Natural killer cell (primary cell): ENCODE results near the gene MPZ. TPM values are rescaled to one million over a fixed set of nuclear protein-coding genes. Genes with fewer than 3 reads are reported as not detected.
A peak's percentile ranks its signal among the peaks of the same experiment; 100 is the strongest.

Experiments used
- ATAC-seq, 3 donors: fragments of 150-1000 bp in 2 of 3; fragments of 200-7000 bp in 1 of 3; cut with Tn5 transposase; 1 replicate in 1 of 3; 2 replicates in 2 of 3; pipeline ENCODE4 v1.10.0; 2021; ENCODE audit warnings: mild to moderate bottlenecking in 2 of 3, moderate library complexity in 2 of 3
- DNase-seq, 2 donors: peaks; one replicate each; pipeline versions ENCODE4 v3.0.0 to v3.0.0-alpha.2; 2013 to 2021; ENCODE audit warnings: mixed read lengths in 1 of 2
- H3K27ac ChIP-seq: one replicate; pipeline ENCODE4 v1.5.1; 2013; ENCODE audit warnings: mild to moderate bottlenecking, low read length
- H3K27me3 ChIP-seq: one replicate; pipeline ENCODE4 v1.6.1; 2013; ENCODE audit warnings: low read length; ENCODE audit not compliant: control insufficient read depth, insufficient read depth
- H3K36me3 ChIP-seq: one replicate; pipeline ENCODE4 v1.6.1; 2013; ENCODE audit warnings: low read length; ENCODE audit not compliant: control insufficient read depth, insufficient read depth
- H3K4me1 ChIP-seq: one replicate; pipeline ENCODE4 v1.6.1; 2013; ENCODE audit warnings: low read length; ENCODE audit not compliant: control insufficient read depth, insufficient read depth
- H3K4me3 ChIP-seq: one replicate; pipeline ENCODE4 v1.5.1; 2013; ENCODE audit warnings: low read length
- H3K9me3 ChIP-seq: one replicate; pipeline ENCODE4 v1.6.1; 2013; ENCODE audit warnings: low read length; ENCODE audit not compliant: control insufficient read depth, insufficient read depth
- H3K27ac Mint-ChIP-seq, 2 donors: one replicate each; pipeline ENCODE4 v1.8.0; 2022; ENCODE audit warnings: mild to moderate bottlenecking in 2 of 2, mixed read lengths in 2 of 2, moderate library complexity in 1 of 2
- H3K27me3 Mint-ChIP-seq, 2 donors: one replicate each; pipeline ENCODE4 v1.8.0; 2022; ENCODE audit warnings: low read depth in 2 of 2, mixed read lengths in 2 of 2
- H3K36me3 Mint-ChIP-seq: one replicate; pipeline ENCODE4 v1.8.0; 2022; ENCODE audit warnings: mixed read lengths
- H3K4me1 Mint-ChIP-seq, 2 donors: one replicate each; pipeline ENCODE4 v1.8.0; 2022; ENCODE audit warnings: mixed read lengths in 2 of 2
- H3K4me3 Mint-ChIP-seq: one replicate; pipeline ENCODE4 v1.8.0; 2022; ENCODE audit warnings: mild to moderate bottlenecking, moderate library complexity, mixed read lengths
- H3K9me3 Mint-ChIP-seq, 2 donors: one replicate each; pipeline ENCODE4 v1.8.0; 2022; ENCODE audit warnings: mixed read lengths in 2 of 2
- WGBS: methylation state at CpG from one replicate; pipeline ENCODE4 v1.1.7; 2013; ENCODE audit warnings: missing lambda C conversion rate; ENCODE audit not compliant: insufficient coverage; 5-methylcytosine and 5-hydroxymethylcytosine counted together
- intact Hi-C: fragments of 100-400 bp; cut with micrococcal nuclease; formaldehyde crosslinking; loops from one replicate; pipeline ENCODE4 v1.14.2; 2022
- total RNA-seq, 4 donors: library from RNA; stranded (reverse); fragments of 120-200 nt in 1 of 4; gene quantifications; one replicate each; pipeline versions ENCODE4 v1.2.3 to v1.2.4, GENCODE V29; 2013 to 2022
- TF ChIP-seq, protein P1 (sequence below): fragments of 200-600 bp; IDR thresholded peaks from one replicate; pipeline ENCODE4 v1.8.0; 2022; ENCODE audit warnings: antibody characterized with exemption

MPZ gene
- total RNA-seq, 3 donors from 2014 or later (not counting 1 experiment from before 2014, with no cell fraction given) = 4.6 to 9.0 (median 8.7) TPM

DNA sequence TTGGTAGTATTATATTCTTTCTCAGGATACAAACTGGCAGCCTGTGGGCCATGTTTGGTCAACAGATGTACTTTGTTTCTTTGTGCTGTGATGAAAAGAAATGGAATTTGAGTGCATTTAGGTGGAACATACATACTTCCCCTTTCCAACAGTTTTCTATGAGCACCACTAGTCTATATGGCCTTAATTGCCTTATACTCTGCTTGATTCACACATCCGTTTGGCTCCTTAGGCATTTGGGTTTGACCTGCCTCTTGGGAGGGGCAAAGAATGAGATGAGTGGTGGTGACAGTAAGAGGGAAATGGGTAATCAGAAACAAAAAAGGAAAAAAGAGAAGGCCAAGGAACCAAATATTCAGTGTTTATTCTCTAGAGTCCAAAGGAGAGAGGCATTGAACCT lies 40.9 kb upstream of the MPZ start:
- Mint-ChIP-seq H3K4me3 (no peak overlapping the region), H3K36me3 (no peaks in the 10 kb centered on the region), H3K9me3 (no peaks in the 10 kb centered on the region), H3K27ac (peak overlapping the region in 1 of 2 donors; percentile 33), H3K4me1 (no peaks in the 10 kb centered on the region), H3K27me3 (no peaks in the 10 kb centered on the region)
- H3K36me3 ChIP-seq = peaks cover 10% of the 10 kb centered on the region
- no peaks in the 10 kb centered on the region for H3K27me3 ChIP-seq
- no peaks in the 10 kb centered on the region for H3K4me1 ChIP-seq
- WGBS = no CpG with 5 or more reads among the region's 1 CpG
- TF ChIP-seq, protein P1, sequence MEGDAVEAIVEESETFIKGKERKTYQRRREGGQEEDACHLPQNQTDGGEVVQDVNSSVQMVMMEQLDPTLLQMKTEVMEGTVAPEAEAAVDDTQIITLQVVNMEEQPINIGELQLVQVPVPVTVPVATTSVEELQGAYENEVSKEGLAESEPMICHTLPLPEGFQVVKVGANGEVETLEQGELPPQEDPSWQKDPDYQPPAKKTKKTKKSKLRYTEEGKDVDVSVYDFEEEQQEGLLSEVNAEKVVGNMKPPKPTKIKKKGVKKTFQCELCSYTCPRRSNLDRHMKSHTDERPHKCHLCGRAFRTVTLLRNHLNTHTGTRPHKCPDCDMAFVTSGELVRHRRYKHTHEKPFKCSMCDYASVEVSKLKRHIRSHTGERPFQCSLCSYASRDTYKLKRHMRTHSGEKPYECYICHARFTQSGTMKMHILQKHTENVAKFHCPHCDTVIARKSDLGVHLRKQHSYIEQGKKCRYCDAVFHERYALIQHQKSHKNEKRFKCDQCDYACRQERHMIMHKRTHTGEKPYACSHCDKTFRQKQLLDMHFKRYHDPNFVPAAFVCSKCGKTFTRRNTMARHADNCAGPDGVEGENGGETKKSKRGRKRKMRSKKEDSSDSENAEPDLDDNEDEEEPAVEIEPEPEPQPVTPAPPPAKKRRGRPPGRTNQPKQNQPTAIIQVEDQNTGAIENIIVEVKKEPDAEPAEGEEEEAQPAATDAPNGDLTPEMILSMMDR = no peak
- H3K27ac ChIP-seq = no peak overlapping the region
- intact Hi-C loops = no loop called here
- no peaks in the 10 kb centered on the region for H3K9me3 ChIP-seq
- no peak for DNase-seq
- no peak overlapping the region for H3K4me3 ChIP-seq
- no peak for ATAC-seq

DNA sequence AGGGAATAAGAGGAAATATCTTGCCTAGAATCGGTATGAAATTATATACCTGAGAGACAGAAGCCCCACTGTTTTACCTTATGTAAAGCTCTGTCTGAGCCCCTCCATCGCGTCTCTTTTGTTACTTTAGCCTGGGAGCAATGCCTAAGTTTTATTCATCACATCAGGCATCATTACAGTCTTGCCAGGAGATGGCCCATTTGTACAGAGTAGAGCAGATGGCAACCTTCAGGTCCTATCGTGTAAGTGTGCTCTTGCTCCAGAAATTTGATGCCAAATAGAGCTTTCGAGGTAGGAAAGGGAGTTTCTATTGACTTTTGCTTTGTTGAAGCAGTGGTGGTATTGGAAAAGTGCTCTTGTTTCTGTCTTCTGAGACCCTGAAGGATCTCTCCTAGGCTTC lies 33.1 kb upstream of the MPZ start:
- TF ChIP-seq, protein P1 = no peak

DNA sequence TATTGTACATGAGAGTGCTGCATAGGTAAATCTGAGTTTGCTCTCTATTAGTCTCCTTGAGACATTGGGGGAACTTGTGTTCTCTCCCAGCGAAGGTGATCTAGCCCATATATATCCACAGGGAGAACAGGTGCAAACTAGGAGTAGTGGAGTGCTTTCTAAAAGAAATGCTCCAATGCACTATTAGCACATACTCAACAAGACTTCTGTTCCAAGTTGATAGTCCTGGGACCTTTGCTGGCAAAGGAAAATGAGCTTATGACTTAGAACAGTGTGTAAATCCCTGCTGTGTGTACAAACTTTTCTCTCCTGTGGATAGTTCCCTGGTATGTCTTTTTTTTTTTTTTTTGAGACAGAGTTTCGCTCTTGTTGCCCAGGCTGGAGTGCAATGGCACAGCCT lies 32.4 kb upstream of the MPZ start:
- WGBS = 100% methylated on average over 1 of the region's 2 CpGs
- intact Hi-C loops = no loop called here
- Mint-ChIP-seq H3K27me3 (no peaks in the 10 kb centered on the region), H3K9me3 (no peaks in the 10 kb centered on the region), H3K4me3 (no peak overlapping the region), H3K4me1 (peaks cover 0 to 4% of the 10 kb centered on the region in 2 donors), H3K36me3 (peaks cover 7% of the 10 kb centered on the region), H3K27ac (no peak overlapping the region)
- Histone ChIP-seq H3K36me3 (peaks cover 33% of the 10 kb centered on the region), H3K9me3 (no peaks in the 10 kb centered on the region), H3K27ac (no peak overlapping the region), H3K27me3 (no peaks in the 10 kb centered on the region), H3K4me3 (no peak overlapping the region), H3K4me1 (no peaks in the 10 kb centered on the region)
- TF ChIP-seq, protein P1 = no peak
- DNase-seq = no peak
- no peak for ATAC-seq

More for the DNA sequence above, 33.1 kb upstream of the MPZ start:
- Histone ChIP-seq H3K4me3 (no peak overlapping the region), H3K27me3 (no peaks in the 10 kb centered on the region), H3K27ac (no peak overlapping the region), H3K36me3 (peaks cover 30% of the 10 kb centered on the region), H3K9me3 (no peaks in the 10 kb centered on the region), H3K4me1 (no peaks in the 10 kb centered on the region)
- Mint-ChIP-seq H3K4me1 (peaks cover 0 to 4% of the 10 kb centered on the region in 2 donors), H3K9me3 (no peaks in the 10 kb centered on the region), H3K27me3 (no peaks in the 10 kb centered on the region), H3K27ac (no peak overlapping the region), H3K36me3 (peaks cover 7% of the 10 kb centered on the region), H3K4me3 (no peak overlapping the region)
- intact Hi-C loops = no loop called here
- no peak for DNase-seq
- no peak for ATAC-seq
- 97% methylated on average over 5 of the region's 5 CpGs for WGBS

DNA sequence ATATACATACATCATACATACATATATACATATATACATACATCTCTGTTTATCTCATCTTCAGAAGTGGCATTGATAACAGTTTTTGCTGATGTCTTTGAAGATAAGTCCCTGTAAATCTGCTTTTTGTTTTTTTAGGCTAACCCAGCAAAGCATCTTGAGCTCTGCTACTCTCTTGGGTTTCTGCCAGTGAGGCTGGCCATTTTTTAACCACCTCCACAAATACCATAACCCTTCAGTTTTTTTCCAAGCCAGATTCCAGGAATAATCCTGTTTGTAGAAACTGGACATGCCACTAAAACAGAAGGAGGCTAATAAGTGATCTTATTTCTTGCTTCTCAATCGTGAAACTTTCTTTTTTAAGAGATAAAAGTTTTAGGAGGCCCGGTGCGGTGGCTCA lies 26.0 kb upstream of the MPZ start:
- peaks cover 49% of the 10 kb centered on the region for H3K36me3 ChIP-seq
- TF ChIP-seq, protein P1 = no peak
- Mint-ChIP-seq H3K27ac (no peak overlapping the region), H3K27me3 (no peaks in the 10 kb centered on the region), H3K36me3 (peaks cover 18% of the 10 kb centered on the region), H3K9me3 (no peaks in the 10 kb centered on the region), H3K4me1 (no peaks in the 10 kb centered on the region), H3K4me3 (no peak overlapping the region)
- DNase-seq (no peak), ATAC-seq (no peak)
- no peaks in the 10 kb centered on the region for H3K27me3 ChIP-seq
- H3K27ac ChIP-seq = no peak overlapping the region
- intact Hi-C loops = no loop called here
- 100% methylated on average over 3 of the region's 3 CpGs for WGBS
- no peak overlapping the region for H3K4me3 ChIP-seq
- H3K9me3 ChIP-seq = no peaks in the 10 kb centered on the region
- H3K4me1 ChIP-seq = no peaks in the 10 kb centered on the region
